ENCODE measurements around the gene STK32B. TPM values are rescaled to one million over a fixed set of nuclear protein-coding genes. Genes with fewer than 3 reads are reported as not detected.

Gene STK32B
- 1.1 and 2.0 TPM in 2 replicates for total RNA-seq

GRCh38 chr4:5051278-5052203 is at the start of gene STK32B:
TSS of gene STK32B (plus strand) at chr4:5051480.

GRCh38 chr4:5019274-5019673 is 32.0 kb upstream of the STK32B start, which contains the start of gene CYTL1:
TSS of gene CYTL1 (minus strand) at chr4:5019458. CDS start at chr4:5019445, 13 bp downstream.

Other genes with a start within 250 kb of the STK32B start
- 0.08 and 1.1 TPM in 2 replicates for gene MSX1, start 191.8 kb upstream of the STK32B start, total RNA-seq
- 0.55 TPM in 1 of 2 replicates, not detected in the other for gene CYTL1, start 32.0 kb upstream of the STK32B start, total RNA-seq

Measured in hair follicular keratinocyte (primary cell).